Keratinocyte (primary cell): ENCODE data around the gene HSH2D.

ENCODE experiments used
- CTCF ChIP-seq, 3 experiments: IDR thresholded peaks in 1 of 3; conservative IDR thresholded peaks in 1 of 3; optimal IDR thresholded peaks in 1 of 3; 2 replicates in 2 of 3; 3 replicates in 1 of 3; pipeline versions ENCODE3 to v1.5.1; 2011; ENCODE audit warnings: low read length in 3 of 3, mild to moderate bottlenecking in 3 of 3, moderate library complexity in 2 of 3, control low read depth in 1 of 3, inconsistent platforms in 1 of 3; ENCODE audit not compliant: insufficient read depth in 2 of 3; ENCODE audit errors: extremely low read depth in 1 of 3
- EZH2 ChIP-seq: IDR thresholded peaks from one replicate; pipeline ENCODE4 v1.6.1; 2012; ENCODE audit warnings: inconsistent platforms, mild to moderate bottlenecking, low read length, moderate library complexity

DNA sequence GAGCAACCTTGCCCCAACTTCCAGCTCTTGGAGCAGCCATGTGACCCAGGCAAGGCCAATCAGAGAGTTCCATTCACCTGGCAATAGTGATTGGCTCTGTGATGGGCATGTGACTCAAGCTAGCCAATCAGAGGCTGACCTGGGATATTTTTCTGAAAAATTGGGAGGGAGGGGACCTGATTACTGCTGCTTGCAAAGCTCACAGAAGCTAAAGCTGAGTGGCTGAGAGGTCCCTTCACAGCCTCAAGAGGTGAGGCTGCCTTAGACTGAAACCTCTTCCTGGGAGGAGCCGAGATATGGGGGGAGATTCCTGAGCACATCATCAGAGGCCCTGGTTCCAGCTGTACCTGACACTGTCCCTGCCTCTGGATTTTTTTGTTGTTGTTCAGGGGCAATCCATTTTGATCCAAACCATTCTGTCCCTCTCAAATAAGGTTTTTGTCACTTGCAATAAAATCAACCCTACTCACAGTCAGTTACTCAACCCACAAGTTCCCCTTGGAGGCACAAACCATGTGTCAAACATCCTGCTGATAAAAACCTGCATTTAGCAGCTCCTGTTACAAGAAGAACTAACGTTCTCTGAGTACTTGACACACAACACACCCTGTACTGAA is 25.1 kb downstream of the HSH2D start:
- no peak for TF ChIP-seq CTCF (optimal IDR thresholded peaks at IDR 0.05 in 1 of 3, IDR thresholded peaks at IDR 0.05 in 1 of 3, conservative IDR thresholded peaks at IDR 0.05 in 1 of 3; ENCODE audit: extremely low read depth in 1 of 3, insufficient read depth in 2 of 3, low read length in 3 of 3)
- no peak for TF ChIP-seq EZH2
